ENCODE measurements around the gene DHX36.

Gene DHX36, protein sequence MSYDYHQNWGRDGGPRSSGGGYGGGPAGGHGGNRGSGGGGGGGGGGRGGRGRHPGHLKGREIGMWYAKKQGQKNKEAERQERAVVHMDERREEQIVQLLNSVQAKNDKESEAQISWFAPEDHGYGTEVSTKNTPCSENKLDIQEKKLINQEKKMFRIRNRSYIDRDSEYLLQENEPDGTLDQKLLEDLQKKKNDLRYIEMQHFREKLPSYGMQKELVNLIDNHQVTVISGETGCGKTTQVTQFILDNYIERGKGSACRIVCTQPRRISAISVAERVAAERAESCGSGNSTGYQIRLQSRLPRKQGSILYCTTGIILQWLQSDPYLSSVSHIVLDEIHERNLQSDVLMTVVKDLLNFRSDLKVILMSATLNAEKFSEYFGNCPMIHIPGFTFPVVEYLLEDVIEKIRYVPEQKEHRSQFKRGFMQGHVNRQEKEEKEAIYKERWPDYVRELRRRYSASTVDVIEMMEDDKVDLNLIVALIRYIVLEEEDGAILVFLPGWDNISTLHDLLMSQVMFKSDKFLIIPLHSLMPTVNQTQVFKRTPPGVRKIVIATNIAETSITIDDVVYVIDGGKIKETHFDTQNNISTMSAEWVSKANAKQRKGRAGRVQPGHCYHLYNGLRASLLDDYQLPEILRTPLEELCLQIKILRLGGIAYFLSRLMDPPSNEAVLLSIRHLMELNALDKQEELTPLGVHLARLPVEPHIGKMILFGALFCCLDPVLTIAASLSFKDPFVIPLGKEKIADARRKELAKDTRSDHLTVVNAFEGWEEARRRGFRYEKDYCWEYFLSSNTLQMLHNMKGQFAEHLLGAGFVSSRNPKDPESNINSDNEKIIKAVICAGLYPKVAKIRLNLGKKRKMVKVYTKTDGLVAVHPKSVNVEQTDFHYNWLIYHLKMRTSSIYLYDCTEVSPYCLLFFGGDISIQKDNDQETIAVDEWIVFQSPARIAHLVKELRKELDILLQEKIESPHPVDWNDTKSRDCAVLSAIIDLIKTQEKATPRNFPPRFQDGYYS

GRCh38 chr3:154323891-154324738 is at the start of gene DHX36:
Gene DHX36 (minus strand): TSS chr3:154324487. CDS start chr3:154324416, 71 bp downstream.
- TF ChIP-seq CTCF (IDR thresholded peaks at IDR 0.05; ENCODE audit: low read length, missing control alignments) = peak; percentile 1
- H3K4me3 ChIP-seq (replicated peaks; ENCODE audit: low read depth, low read length) = peak within 1 kb of the TSS; percentile 91
- DNase-seq (ENCODE audit: low read depth) = peak; percentile 95

- no peak for DNase-seq (ENCODE audit: low read depth)
- H3K4me3 ChIP-seq (replicated peaks; ENCODE audit: low read depth, low read length) = no peak overlapping the region
- TF ChIP-seq CTCF (IDR thresholded peaks at IDR 0.05; ENCODE audit: low read length, missing control alignments) = no peak
These were observed 42.9 kb upstream of the DHX36 start for GRCh38 chr3:154367221-154367620.

DNA sequence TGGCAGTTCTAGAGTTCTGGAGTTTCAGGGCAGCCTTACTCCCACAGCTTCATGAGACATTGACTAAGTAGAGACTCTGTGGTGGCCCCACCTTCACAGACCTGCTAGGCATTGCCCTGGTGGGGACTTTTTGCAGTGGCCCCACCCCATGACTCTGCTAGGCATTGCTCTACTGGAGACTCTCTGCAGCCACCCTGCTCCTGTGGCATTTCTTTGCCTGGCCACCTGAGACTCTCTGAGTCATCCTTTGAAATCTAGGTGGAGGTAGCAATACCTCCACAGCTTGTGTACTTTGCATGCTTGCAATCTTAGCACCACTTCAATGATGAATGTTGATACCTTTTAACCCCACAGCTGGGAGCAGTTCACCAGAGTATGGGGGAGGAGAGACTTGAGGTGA is 40.6 kb upstream of the DHX36 start:
- no peak for DNase-seq (ENCODE audit: low read depth)
- H3K4me3 ChIP-seq (replicated peaks; ENCODE audit: low read depth, low read length) = no peak overlapping the region
- no peak for TF ChIP-seq CTCF (IDR thresholded peaks at IDR 0.05; ENCODE audit: low read length, missing control alignments)

DNA sequence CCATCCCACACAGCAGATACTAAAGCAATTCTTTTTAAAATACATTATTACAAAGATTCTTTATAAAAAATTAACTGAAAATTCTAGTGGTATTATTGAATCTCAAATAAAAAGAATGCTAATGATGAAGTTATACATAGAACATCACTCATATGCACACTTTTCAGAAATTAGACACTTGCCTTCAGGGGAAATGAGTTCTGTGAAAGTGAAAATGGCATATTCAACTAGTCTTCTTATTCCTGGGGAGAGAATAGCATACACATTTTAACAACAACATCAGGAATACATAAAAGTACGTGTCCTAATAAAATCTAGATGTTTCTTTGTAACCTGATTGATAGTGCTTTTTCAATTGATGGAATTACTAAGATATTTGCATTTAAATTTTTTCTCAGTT is 36.8 kb upstream of the DHX36 start:
- DNase-seq (ENCODE audit: low read depth) = no peak
- no peak for TF ChIP-seq CTCF (IDR thresholded peaks at IDR 0.05; ENCODE audit: low read length, missing control alignments)
- H3K4me3 ChIP-seq (replicated peaks; ENCODE audit: low read depth, low read length) = no peak overlapping the region

- TF ChIP-seq CTCF (IDR thresholded peaks at IDR 0.05; ENCODE audit: low read length, missing control alignments) = no peak
- no peak for DNase-seq (ENCODE audit: low read depth)
- no peak overlapping the region for H3K4me3 ChIP-seq (replicated peaks; ENCODE audit: low read depth, low read length)
These were observed 31.7 kb upstream of the DHX36 start for GRCh38 chr3:154356009-154356408.

- DNase-seq (ENCODE audit: low read depth) = no peak
- TF ChIP-seq CTCF (IDR thresholded peaks at IDR 0.05; ENCODE audit: low read length, missing control alignments) = no peak
- H3K4me3 ChIP-seq (replicated peaks; ENCODE audit: low read depth, low read length) = no peak overlapping the region
These were observed 24.9 kb upstream of the DHX36 start for GRCh38 chr3:154349223-154349622.
